Measurements from ENCODE around the gene PROX1. TPM values are rescaled to one million over a fixed set of nuclear protein-coding genes. Genes with fewer than 3 reads are reported as not detected.

The PROX1 gene
- total and polyA plus RNA-seq, 2 of the 4 experiments (the other 2 are of a cell fraction), result under 0.01 to 0.02 TPM

GRCh38 chr1:213977486-213977842 is 10.3 kb upstream of the PROX1 start:
- Histone ChIP-seq H4K8ac (ENCODE audit: low read depth in 2 of 2, low read length in 2 of 2) (no peak overlapping the region), H3K79me1 (ENCODE audit: low read depth in 1 of 2, low read length in 2 of 2) (no peaks in the 10 kb centered on the region), H3K18ac (ENCODE audit: low read depth, low read length) (no peak overlapping the region), H2BK5ac (ENCODE audit: low read depth, low read length, poor library complexity, severe bottlenecking) (no peak overlapping the region), H3K36me3 (ENCODE audit: control insufficient read depth, insufficient read depth, low read length) (no peaks in the 10 kb centered on the region), H3K4me3 (ENCODE audit: insufficient read depth, low read depth, low read length) (no peak overlapping the region), H4K91ac (ENCODE audit: insufficient read depth, low read depth, low read length) (no peak overlapping the region), H3K27ac (ENCODE audit: insufficient read depth, low read length) (no peak overlapping the region), H4K20me1 (ENCODE audit: insufficient read depth, low read length) (no peaks in the 10 kb centered on the region), H3K9me1 (ENCODE audit: insufficient read depth, low read length) (no peaks in the 10 kb centered on the region), H2AK9ac (replicated peaks; ENCODE audit: low read depth, low read length, poor library complexity) (no peak overlapping the region), H3K4ac (ENCODE audit: low read depth, low read length) (no peak overlapping the region), H4K5ac (ENCODE audit: low read depth, low read length) (no peak overlapping the region), H2AK5ac (ENCODE audit: low read depth, low read length) (no peak overlapping the region), H3K4me1 (ENCODE audit: control insufficient read depth, insufficient read depth, low read length) (no peaks in the 10 kb centered on the region), H3K14ac (replicated peaks; ENCODE audit: low read depth, low read length) (no peak overlapping the region), H2BK15ac (ENCODE audit: low read depth, low read length) (no peak overlapping the region), H3K27me3 (ENCODE audit: control insufficient read depth, insufficient read depth, low read length) (peaks cover 32% of the 10 kb centered on the region), H3K23ac (ENCODE audit: low read depth, low read length) (no peak overlapping the region), H3K9ac (ENCODE audit: low read depth, low read length) (no peak overlapping the region), H2AFZ (replicated peaks; ENCODE audit: low read length, poor library complexity) (no peak overlapping the region), H2BK120ac (ENCODE audit: low read depth, low read length) (no peak overlapping the region), H3K9me3 (ENCODE audit: control insufficient read depth, insufficient read depth, low read length) (no peaks in the 10 kb centered on the region), H3K4me2 (ENCODE audit: low read depth, low read length) (no peak overlapping the region), H3K56ac (ENCODE audit: extremely low read depth, insufficient read depth, low read length) (no peak overlapping the region), H2BK20ac (ENCODE audit: low read depth, low read length) (no peak overlapping the region)
- no TSS peak for BruUV-seq (replicated peaks)
- CTCF ChIA-PET, result interaction anchor here (0.6 kb wide), 1 partner anchor 468 kb away, joined by 3 read pairs; no protein-coding TSS in a partner anchor
- WGBS, 2 experiments (ENCODE audit: extremely low coverage in 2 of 2, insufficient read length in 1 of 2), result 50% methylated on average over 2 of the region's 7 CpGs; no CpG with 5 or more reads in 1 of the 2 experiments
- POLR2A ChIA-PET (ENCODE audit: unreplicated experiment), result no interaction called here
- TF ChIP-seq FOS (IDR thresholded peaks at IDR 0.05; ENCODE audit: low read depth, low read length) (no peak), SMC3 (IDR thresholded peaks at IDR 0.05; ENCODE audit: low read depth, low read length) (no peak), CHD1 (IDR thresholded peaks at IDR 0.05; ENCODE audit: low read depth, low read length) (no peak), MAZ (IDR thresholded peaks at IDR 0.05; ENCODE audit: borderline replicate concordance, low read depth, low read length) (no peak), RAD21 (IDR thresholded peaks at IDR 0.05; ENCODE audit: low read length) (no peak), MXI1 (IDR thresholded peaks at IDR 0.05; ENCODE audit: borderline replicate concordance, low read depth, low read length) (no peak), BHLHE40 (IDR thresholded peaks at IDR 0.05; ENCODE audit: low read depth, low read length) (no peak), CTCF (conservative IDR thresholded peaks at IDR 0.05; ENCODE audit: low read depth, low read length) (no peak), MAFK (IDR thresholded peaks at IDR 0.05; ENCODE audit: low read depth, low read length) (no peak), RCOR1 (IDR thresholded peaks at IDR 0.05; ENCODE audit: insufficient replicate concordance, low read length) (no peak), RFX5 (IDR thresholded peaks at IDR 0.05; ENCODE audit: low read depth, low read length) (no peak), NFE2L2 (IDR thresholded peaks at IDR 0.05; ENCODE audit: low read depth, low read length) (no peak), POLR2A (IDR thresholded peaks at IDR 0.05; ENCODE audit: low read depth, low read length) (no peak), CEBPB (IDR thresholded peaks at IDR 0.05; ENCODE audit: low read depth, low read length) (no peak), USF2 (IDR thresholded peaks at IDR 0.05; ENCODE audit: low read depth, low read length) (no peak), ELK1 (IDR thresholded peaks at IDR 0.05; ENCODE audit: borderline replicate concordance, low read depth, low read length) (no peak)
- ATAC-seq (ENCODE audit: low read depth), result no peak
- in situ Hi-C loops (cut with MboI; ENCODE audit: low sequenced_read_pairs), result no loop called here
- no peak for DNase-seq
- dilution Hi-C loops (cut with HindIII; ENCODE audit: low sequenced_read_pairs, unreplicated experiment), result no loop called here
- intact Hi-C loops (cut with micrococcal nuclease), result no loop called here

Measured in IMR-90 (cell line).